Measurements from ENCODE around the gene ATP8B4. TPM values are rescaled to one million over a fixed set of nuclear protein-coding genes. Genes with fewer than 3 reads are reported as not detected.

The ATP8B4 gene
- total and polyA plus RNA-seq, 2 donors (not counting 3 experiments of a cell fraction or from before 2014, with no cell fraction given), result not detected

DNA sequence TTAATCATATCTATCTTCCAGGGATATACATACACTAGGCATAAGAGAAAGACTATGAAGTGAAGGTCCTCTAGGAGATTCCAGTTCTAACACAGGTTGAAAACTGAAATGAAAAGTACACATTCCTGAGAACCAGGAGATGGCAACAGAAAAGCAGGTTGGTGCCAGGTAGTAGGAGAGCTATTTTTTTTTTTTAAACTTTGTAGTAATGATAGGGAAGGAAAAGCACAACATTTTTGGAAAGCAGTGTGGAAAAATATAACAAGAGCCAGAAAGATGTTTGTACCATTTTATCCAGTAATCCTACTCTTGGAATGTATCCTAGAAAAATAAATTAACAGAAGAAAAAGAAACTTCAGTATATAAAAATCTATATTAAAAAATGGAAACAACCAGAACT, 308.3 kb downstream of the ATP8B4 start:
- no peak overlapping the region for H3K4me2 ChIP-seq (ENCODE audit: insufficient read depth, low read length)
- H3K27ac ChIP-seq (ENCODE audit: insufficient read depth, low read depth, low read length), result no peak overlapping the region
- ChIA-PET POLR2A (no interaction called here), CTCF (interaction anchor here (0.8 to 1.1 kb wide), 2 partner anchors 12 to 72 kb away, joined by 3 read pairs; no protein-coding TSS in a partner anchor)
- no peaks in the 10 kb centered on the region for H3K79me2 ChIP-seq (ENCODE audit: control insufficient read depth, insufficient read depth, low read length)
- FAIRE-seq, result no peak
- H4K20me1 ChIP-seq (replicated peaks; ENCODE audit: control insufficient read depth, extremely low read depth, insufficient read depth, low read length), result no peaks in the 10 kb centered on the region
- no peaks in the 10 kb centered on the region for H3K4me1 ChIP-seq (ENCODE audit: control insufficient read depth, extremely low read depth, insufficient read depth, low read length)
- no peak overlapping the region for H3K9ac ChIP-seq (replicated peaks; ENCODE audit: extremely low read depth, insufficient read depth, low read length)
- no peaks in the 10 kb centered on the region for H3K9me1 ChIP-seq (replicated peaks; ENCODE audit: control insufficient read depth, extremely low read depth, insufficient read depth, low read length)
- dilution Hi-C loops (cut with MboI; ENCODE audit: extremely low pct_ligation_motif_present, low sequenced_read_pairs) (no loop called here), intact Hi-C loops (cut with micrococcal nuclease) (no loop called here)
- no peak for DNase-seq (ENCODE audit: low read depth, low spot score)
- no peaks in the 10 kb centered on the region for H3K9me3 ChIP-seq (replicated peaks; ENCODE audit: control insufficient read depth, insufficient read depth, low read length)
- no peak overlapping the region for H3K4me3 ChIP-seq (replicated peaks in 1 of 3; ENCODE audit: insufficient read depth in 1 of 3, low read depth in 1 of 3, low read length in 3 of 3)
- BruUV-seq (replicated peaks), result no TSS peak
- H3K36me3 ChIP-seq (ENCODE audit: control insufficient read depth in 2 of 2, extremely low read depth in 1 of 2, insufficient read depth in 2 of 2, low read length in 2 of 2), result no peaks in the 10 kb centered on the region
- no peak overlapping the region for H2AFZ ChIP-seq (ENCODE audit: low read depth, low read length)
- H3K27me3 ChIP-seq (ENCODE audit: control insufficient read depth in 2 of 2, insufficient read depth in 2 of 2, low read length in 2 of 2), result no peaks in the 10 kb centered on the region
- TF ChIP-seq JUN (IDR thresholded peaks at IDR 0.05; ENCODE audit: borderline replicate concordance, insufficient read depth, insufficient read length, low read depth), result no peak
- no peak for TF ChIP-seq GATA2 (IDR thresholded peaks at IDR 0.05; ENCODE audit: insufficient read depth, insufficient read length, low read depth, low read length)
- no peak for TF ChIP-seq CTCF (IDR thresholded peaks at IDR 0.05; ENCODE audit: extremely low read depth in 1 of 2, insufficient read depth in 1 of 2, low read depth in 1 of 2, low read length in 2 of 2)
- TF ChIP-seq POLR2A (IDR thresholded peaks at IDR 0.05; ENCODE audit: low read depth, low read length), result no peak
- TF ChIP-seq MAX (IDR thresholded peaks at IDR 0.05; ENCODE audit: insufficient read depth, insufficient read length), result no peak
- no peak for TF ChIP-seq FOS (IDR thresholded peaks at IDR 0.05; ENCODE audit: borderline replicate concordance, insufficient read depth, low read length)
- TF ChIP-seq POLR2AphosphoS5 (IDR thresholded peaks at IDR 0.05; ENCODE audit: insufficient read depth, low read depth, low read length), result no peak
- no peak for TF ChIP-seq MYC (IDR thresholded peaks at IDR 0.05; ENCODE audit: low read depth, low read length)
- no peak for TF ChIP-seq EZH2 (IDR thresholded peaks at IDR 0.05; ENCODE audit: borderline replicate concordance, low read depth, low read length, severe bottlenecking)

Data from endothelial cell of umbilical vein (primary cell).